Keratinocyte (primary cell): Measurements from ENCODE around the gene DENND5B.

Source experiments
- CTCF ChIP-seq, 3 experiments: IDR thresholded peaks in 1 of 3; conservative IDR thresholded peaks in 1 of 3; optimal IDR thresholded peaks in 1 of 3; 2 replicates in 2 of 3; 3 replicates in 1 of 3; pipeline versions ENCODE3 to v1.5.1; 2011; ENCODE audit warnings: low read length in 3 of 3, mild to moderate bottlenecking in 3 of 3, moderate library complexity in 2 of 3, control low read depth in 1 of 3, inconsistent platforms in 1 of 3; ENCODE audit not compliant: insufficient read depth in 2 of 3; ENCODE audit errors: extremely low read depth in 1 of 3
- EZH2 ChIP-seq: IDR thresholded peaks from one replicate; pipeline ENCODE4 v1.6.1; 2012; ENCODE audit warnings: inconsistent platforms, mild to moderate bottlenecking, low read length, moderate library complexity

- TF ChIP-seq CTCF (optimal IDR thresholded peaks at IDR 0.05 in 1 of 3, IDR thresholded peaks at IDR 0.05 in 1 of 3, conservative IDR thresholded peaks at IDR 0.05 in 1 of 3; ENCODE audit: extremely low read depth in 1 of 3, insufficient read depth in 2 of 3, low read length in 3 of 3): no peak
- no peak for TF ChIP-seq EZH2
Observed at GRCh38 chr12:31527083-31527482, 63.9 kb downstream of the DENND5B start.
